ENCODE results near the gene ZNF519.
"Not testable (repeated sequence)": the region's sequence is repeated elsewhere in the genome, so short reads cannot be mapped to it uniquely, and the experiment has no call there.

GRCh38 chr18:14147935-14148865, 16.0 kb upstream of the ZNF519 start:
- not testable (repeated sequence) for TF ChIP-seq POLR2A (IDR thresholded peaks at IDR 0.05; ENCODE audit: low read depth); POLR2AphosphoS5 (IDR thresholded peaks at IDR 0.05)
- TF ChIP-seq, protein P1, sequence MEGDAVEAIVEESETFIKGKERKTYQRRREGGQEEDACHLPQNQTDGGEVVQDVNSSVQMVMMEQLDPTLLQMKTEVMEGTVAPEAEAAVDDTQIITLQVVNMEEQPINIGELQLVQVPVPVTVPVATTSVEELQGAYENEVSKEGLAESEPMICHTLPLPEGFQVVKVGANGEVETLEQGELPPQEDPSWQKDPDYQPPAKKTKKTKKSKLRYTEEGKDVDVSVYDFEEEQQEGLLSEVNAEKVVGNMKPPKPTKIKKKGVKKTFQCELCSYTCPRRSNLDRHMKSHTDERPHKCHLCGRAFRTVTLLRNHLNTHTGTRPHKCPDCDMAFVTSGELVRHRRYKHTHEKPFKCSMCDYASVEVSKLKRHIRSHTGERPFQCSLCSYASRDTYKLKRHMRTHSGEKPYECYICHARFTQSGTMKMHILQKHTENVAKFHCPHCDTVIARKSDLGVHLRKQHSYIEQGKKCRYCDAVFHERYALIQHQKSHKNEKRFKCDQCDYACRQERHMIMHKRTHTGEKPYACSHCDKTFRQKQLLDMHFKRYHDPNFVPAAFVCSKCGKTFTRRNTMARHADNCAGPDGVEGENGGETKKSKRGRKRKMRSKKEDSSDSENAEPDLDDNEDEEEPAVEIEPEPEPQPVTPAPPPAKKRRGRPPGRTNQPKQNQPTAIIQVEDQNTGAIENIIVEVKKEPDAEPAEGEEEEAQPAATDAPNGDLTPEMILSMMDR (IDR thresholded peaks at IDR 0.05), result not testable (repeated sequence)

Measured in esophagus muscularis mucosa (tissue), 3 donors.